OCI-LY7 (cell line): ENCODE measurements around the gene DCLK1. TPM values are rescaled to one million over a fixed set of nuclear protein-coding genes. Genes with fewer than 3 reads are reported as not detected.

Source experiments
- BruUV-seq: library from RNA; stranded (reverse); fragments of 400-500 nt; replicated peaks from 2 replicates; lab custom pipeline; 2021; lab: Mats Ljungman, UMichigan
- CTCF ChIA-PET: fragments of 300-600 bp; sonication (Branson Sonifier 250); formaldehyde crosslinking; loops from one replicate; lab custom pipeline; 2022; ENCODE audit warnings: antibody characterized with exemption; ENCODE audit not compliant: unreplicated experiment; lab: Charles Lee
- POLR2A ChIA-PET: fragments of 300-600 bp; sonication (Branson Sonifier 250); formaldehyde crosslinking; loops from one replicate; lab custom pipeline; 2022; ENCODE audit warnings: antibody characterized with exemption; lab: Charles Lee
- DNase-seq: peaks from one replicate; pipeline ENCODE4 v3.0.0-alpha.2; 2015; ENCODE audit warnings: low spot score
- H2AFZ ChIP-seq: fragments of 200-600 bp; sonication (generic), shearing (Covaris generic); 2 replicates; pipeline ENCODE4 v1.6.1; 2014; ENCODE audit warnings: mild to moderate bottlenecking, antibody characterized with exemption, low read length, moderate library complexity
- H3K27ac ChIP-seq: fragments of 200-600 bp; sonication (generic); 2 replicates; pipeline ENCODE4 v1.5.1; 2014; ENCODE audit warnings: mixed run types, low read depth, mild to moderate bottlenecking, moderate library complexity, low read length, inconsistent platforms; ENCODE audit not compliant: poor library complexity, severe bottlenecking
- H3K36me3 ChIP-seq: fragments of 200-600 bp; sonication (generic); 2 replicates; pipeline ENCODE4 v1.6.1; 2014; ENCODE audit warnings: mild to moderate bottlenecking, antibody characterized with exemption, low read length, moderate library complexity, mixed read lengths; ENCODE audit not compliant: insufficient read depth
- H3K4me1 ChIP-seq: fragments of 200-600 bp; sonication (generic); 2 replicates; pipeline ENCODE4 v1.5.1; 2014; ENCODE audit warnings: mild to moderate bottlenecking, low read length; ENCODE audit not compliant: insufficient read depth, poor library complexity, severe bottlenecking
- H3K4me2 ChIP-seq: fragments of 200-600 bp; sonication (generic); 2 replicates; pipeline ENCODE4 v1.6.1; 2014; ENCODE audit warnings: mild to moderate bottlenecking, low read length
- H3K4me3 ChIP-seq: fragments of 200-600 bp; sonication (generic); 2 replicates; pipeline ENCODE4 v1.5.1; 2014; ENCODE audit warnings: mild to moderate bottlenecking, low read depth, low read length; ENCODE audit not compliant: poor library complexity, severe bottlenecking
- H3K79me2 ChIP-seq: fragments of 200-600 bp; sonication (generic); 2 replicates; pipeline ENCODE4 v1.6.1; 2016; ENCODE audit warnings: low read depth, mild to moderate bottlenecking, low read length, moderate library complexity, mixed read lengths; ENCODE audit not compliant: insufficient read depth
- H3K9me2 ChIP-seq: fragments of 200-600 bp; sonication (generic); 2 replicates; pipeline ENCODE4 v1.6.1; 2016; ENCODE audit warnings: mild to moderate bottlenecking, low read length, mixed read lengths; ENCODE audit not compliant: insufficient read depth
- H3K9me3 ChIP-seq: fragments of 200-600 bp; sonication (generic); 2 replicates; pipeline ENCODE4 v1.6.1; 2014; ENCODE audit warnings: mild to moderate bottlenecking, mixed run types, low read length, mixed read lengths
- H4K20me1 ChIP-seq: fragments of 200-600 bp; sonication (generic); 2 replicates; pipeline ENCODE4 v1.6.1; 2014; ENCODE audit warnings: mild to moderate bottlenecking, antibody characterized with exemption, low read length, moderate library complexity, mixed read lengths; ENCODE audit not compliant: insufficient read depth
- EZH2phosphoT487 ChIP-seq: fragments of 200-600 bp; sonication (generic); IDR thresholded peaks from 2 replicates; pipeline ENCODE4 v1.6.1; 2018; ENCODE audit warnings: low read depth, borderline replicate concordance, mild to moderate bottlenecking, mixed run types, antibody characterized with exemption, low read length, moderate library complexity, mixed read lengths
- intact Hi-C: fragments of 100-400 bp; cut with micrococcal nuclease; formaldehyde crosslinking; loops from one replicate; pipeline ENCODE4 v1.10.0; 2022; ENCODE audit not compliant: unreplicated experiment
- total RNA-seq, 2 experiments: library from RNA; depleted of rRNA in 1 of 2; stranded (reverse); fragments of >200 nt in 1 of 2; shearing (Covaris generic) in 1 of 2; gene quantifications; 2 replicates each; pipeline ENCODE4 v1.2.3, GENCODE V29; 2014 to 2022
- TF ChIP-seq, protein P1 (sequence below): fragments of 200-600 bp; sonication (generic); conservative IDR thresholded peaks from 2 replicates; pipeline ENCODE4 v1.5.1; 2014; ENCODE audit warnings: mild to moderate bottlenecking, antibody characterized with exemption, low read length, moderate library complexity, mixed read lengths

Gene DCLK1
- total RNA-seq, 2 experiments from 2014 or later: not detected

DNA sequence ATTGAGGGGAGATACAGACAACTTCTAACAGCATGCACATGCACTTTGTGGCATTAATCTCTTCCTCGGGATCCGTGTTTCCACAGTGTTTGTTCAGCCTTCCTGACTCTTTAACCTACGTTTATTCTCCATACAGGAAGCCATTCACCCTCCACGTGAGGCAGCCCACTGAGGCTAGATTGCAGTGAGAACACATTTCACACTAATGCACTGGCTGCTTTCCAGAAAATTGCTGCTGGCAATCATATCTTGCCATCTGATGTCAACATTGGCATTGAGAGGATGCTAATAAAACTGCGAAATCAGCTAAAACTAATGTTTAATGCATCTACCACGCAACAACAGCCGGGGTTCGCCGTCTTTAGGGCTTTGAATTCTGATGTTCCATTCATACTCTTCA is 30.0 kb downstream of the DCLK1 start:
- H3K4me1 ChIP-seq: no peaks in the 10 kb centered on the region
- H3K4me2 ChIP-seq: no peak overlapping the region
- CTCF ChIA-PET: no interaction called here
- no peak for DNase-seq
- H3K27ac ChIP-seq: no peak overlapping the region
- no peaks in the 10 kb centered on the region for H3K36me3 ChIP-seq
- intact Hi-C loops: no loop called here
- no peaks in the 10 kb centered on the region for H3K79me2 ChIP-seq
- TF ChIP-seq, protein P1, sequence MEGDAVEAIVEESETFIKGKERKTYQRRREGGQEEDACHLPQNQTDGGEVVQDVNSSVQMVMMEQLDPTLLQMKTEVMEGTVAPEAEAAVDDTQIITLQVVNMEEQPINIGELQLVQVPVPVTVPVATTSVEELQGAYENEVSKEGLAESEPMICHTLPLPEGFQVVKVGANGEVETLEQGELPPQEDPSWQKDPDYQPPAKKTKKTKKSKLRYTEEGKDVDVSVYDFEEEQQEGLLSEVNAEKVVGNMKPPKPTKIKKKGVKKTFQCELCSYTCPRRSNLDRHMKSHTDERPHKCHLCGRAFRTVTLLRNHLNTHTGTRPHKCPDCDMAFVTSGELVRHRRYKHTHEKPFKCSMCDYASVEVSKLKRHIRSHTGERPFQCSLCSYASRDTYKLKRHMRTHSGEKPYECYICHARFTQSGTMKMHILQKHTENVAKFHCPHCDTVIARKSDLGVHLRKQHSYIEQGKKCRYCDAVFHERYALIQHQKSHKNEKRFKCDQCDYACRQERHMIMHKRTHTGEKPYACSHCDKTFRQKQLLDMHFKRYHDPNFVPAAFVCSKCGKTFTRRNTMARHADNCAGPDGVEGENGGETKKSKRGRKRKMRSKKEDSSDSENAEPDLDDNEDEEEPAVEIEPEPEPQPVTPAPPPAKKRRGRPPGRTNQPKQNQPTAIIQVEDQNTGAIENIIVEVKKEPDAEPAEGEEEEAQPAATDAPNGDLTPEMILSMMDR: no peak
- TF ChIP-seq EZH2phosphoT487: no peak
- no TSS peak for BruUV-seq
- H2AFZ ChIP-seq: no peak overlapping the region
- no peaks in the 10 kb centered on the region for H4K20me1 ChIP-seq
- no peak overlapping the region for H3K4me3 ChIP-seq
- POLR2A ChIA-PET: interaction anchor here (1.1 kb wide), 1 partner anchor 12 kb away, joined by 3 read pairs; no protein-coding TSS in a partner anchor
- H3K9me3 ChIP-seq: no peaks in the 10 kb centered on the region
- H3K9me2 ChIP-seq: no peaks in the 10 kb centered on the region

DNA sequence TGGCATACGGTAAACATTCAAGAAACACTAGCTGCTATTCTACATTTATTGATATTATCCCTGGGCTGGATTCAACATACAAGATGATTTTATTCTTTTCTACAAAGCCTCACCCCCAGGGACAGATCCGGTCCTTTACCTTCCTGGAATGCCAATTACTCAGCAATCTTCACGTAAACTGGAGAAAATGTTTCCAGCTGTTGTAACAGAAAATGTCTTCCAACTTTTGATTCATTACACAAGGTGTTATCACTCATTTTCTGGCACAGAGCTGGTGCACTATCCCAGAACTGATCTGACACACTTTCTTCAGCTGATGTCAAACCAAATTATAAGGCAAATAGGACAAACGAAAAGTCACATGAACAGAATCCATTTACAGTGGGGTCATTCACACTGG is 33.1 kb downstream of the DCLK1 start:
- no peak overlapping the region for H2AFZ ChIP-seq
- H3K36me3 ChIP-seq: no peaks in the 10 kb centered on the region
- CTCF ChIA-PET: no interaction called here
- no TSS peak for BruUV-seq
- no peaks in the 10 kb centered on the region for H3K9me3 ChIP-seq
- no peaks in the 10 kb centered on the region for H3K4me1 ChIP-seq
- intact Hi-C loops: no loop called here
- H3K9me2 ChIP-seq: no peaks in the 10 kb centered on the region
- no peak overlapping the region for H3K4me3 ChIP-seq
- no peak overlapping the region for H3K27ac ChIP-seq
- H3K79me2 ChIP-seq: no peaks in the 10 kb centered on the region
- no peak for TF ChIP-seq EZH2phosphoT487
- DNase-seq: no peak
- POLR2A ChIA-PET: interaction anchor here (1.1 kb wide), 1 partner anchor 11 kb away, joined by 3 read pairs; no protein-coding TSS in a partner anchor
- H3K4me2 ChIP-seq: no peak overlapping the region
- H4K20me1 ChIP-seq: no peaks in the 10 kb centered on the region

DNA sequence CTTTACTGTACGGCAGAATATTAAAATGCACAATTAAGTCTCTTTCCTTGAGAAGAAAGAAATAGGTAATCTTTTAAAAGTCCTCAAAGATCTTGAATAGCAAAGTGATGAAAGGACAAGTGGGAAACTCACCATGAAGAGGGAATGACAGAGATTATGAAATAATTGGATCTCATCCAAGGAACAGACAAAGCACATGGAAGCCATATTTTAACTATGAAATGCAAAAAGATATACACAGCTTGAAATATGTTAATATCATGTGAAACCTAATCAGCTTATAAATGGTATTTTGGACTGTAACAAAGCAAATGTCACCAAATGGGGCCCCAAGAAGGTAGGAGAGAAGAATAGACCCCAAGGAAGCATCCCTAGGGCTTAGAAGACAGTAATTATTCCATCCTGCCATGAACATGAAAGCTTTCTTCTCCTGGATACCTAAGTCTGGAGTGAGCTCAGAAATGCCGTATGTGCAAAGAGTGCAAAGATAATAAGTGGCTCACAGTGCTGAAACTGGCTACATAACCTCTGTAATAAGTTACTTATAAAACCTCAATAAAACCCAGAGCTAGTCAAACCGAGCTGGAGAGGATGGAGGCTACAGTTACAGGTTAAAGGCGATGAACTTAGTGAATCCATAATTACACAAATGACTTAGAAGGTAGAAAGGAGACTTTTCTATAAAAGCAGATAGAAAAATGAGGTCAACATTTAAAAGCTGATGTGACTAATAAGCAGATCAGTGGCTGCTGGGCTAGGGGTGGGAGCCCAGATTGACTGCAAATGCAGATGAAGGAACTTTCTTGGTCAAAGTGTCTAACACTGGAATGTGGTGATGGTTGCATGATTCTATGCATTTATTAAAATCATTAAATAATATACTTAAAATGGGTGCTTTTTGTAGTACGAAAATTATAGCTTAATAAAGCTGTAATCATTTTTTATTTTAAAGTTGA is 34.4 kb downstream of the DCLK1 start:
- no peak for DNase-seq
- Histone ChIP-seq H3K9me3 (no peaks in the 10 kb centered on the region), H2AFZ (no peak overlapping the region), H3K36me3 (no peaks in the 10 kb centered on the region), H3K79me2 (no peaks in the 10 kb centered on the region), H3K27ac (no peak overlapping the region), H3K4me2 (no peak overlapping the region), H3K4me1 (no peaks in the 10 kb centered on the region), H3K9me2 (no peaks in the 10 kb centered on the region), H4K20me1 (no peaks in the 10 kb centered on the region), H3K4me3 (no peak overlapping the region)
- no TSS peak for BruUV-seq
- CTCF ChIA-PET: no interaction called here
- intact Hi-C loops: no loop called here
- POLR2A ChIA-PET: interaction anchor here (0.6 kb wide), 1 partner anchor 13 kb away, joined by 3 read pairs; no protein-coding TSS in a partner anchor
- TF ChIP-seq EZH2phosphoT487: no peak
- TF ChIP-seq, protein P1: no peak
